ENCODE data around the gene MS4A4A. TPM values are rescaled to one million over a fixed set of nuclear protein-coding genes. Genes with fewer than 3 reads are reported as not detected.

Gene MS4A4A
- total and polyA plus RNA-seq, 2 of the 4 experiments (the other 2 are of a cell fraction), result not detected

GRCh38 chr11:60334005-60334620 lies 53.6 kb downstream of the MS4A4A start:
- in situ Hi-C loops (cut with MboI; ENCODE audit: low sequenced_read_pairs) (no loop called here), intact Hi-C loops (cut with micrococcal nuclease) (no loop called here), dilution Hi-C loops (cut with HindIII; ENCODE audit: low sequenced_read_pairs, unreplicated experiment) (no loop called here)
- Histone ChIP-seq H3K79me1 (ENCODE audit: low read depth in 1 of 2, low read length in 2 of 2) (no peaks in the 10 kb centered on the region), H4K8ac (ENCODE audit: low read depth in 2 of 2, low read length in 2 of 2) (no peak overlapping the region), H3K4ac (ENCODE audit: low read depth, low read length) (no peak overlapping the region), H3K4me3 (ENCODE audit: insufficient read depth, low read depth, low read length) (no peak overlapping the region), H3K18ac (ENCODE audit: low read depth, low read length) (no peak overlapping the region), H3K36me3 (ENCODE audit: control insufficient read depth, insufficient read depth, low read length) (no peaks in the 10 kb centered on the region), H3K9me1 (ENCODE audit: insufficient read depth, low read length) (no peaks in the 10 kb centered on the region), H3K27me3 (ENCODE audit: control insufficient read depth, insufficient read depth, low read length) (no peaks in the 10 kb centered on the region), H3K14ac (replicated peaks; ENCODE audit: low read depth, low read length) (no peak overlapping the region), H3K4me1 (ENCODE audit: control insufficient read depth, insufficient read depth, low read length) (no peaks in the 10 kb centered on the region), H4K5ac (ENCODE audit: low read depth, low read length) (no peak overlapping the region), H3K9ac (ENCODE audit: low read depth, low read length) (no peak overlapping the region), H2AK9ac (replicated peaks; ENCODE audit: low read depth, low read length, poor library complexity) (no peak overlapping the region), H2AFZ (replicated peaks; ENCODE audit: low read length, poor library complexity) (no peak overlapping the region), H2AK5ac (ENCODE audit: low read depth, low read length) (no peak overlapping the region), H3K27ac (ENCODE audit: insufficient read depth, low read length) (no peak overlapping the region), H3K9me3 (ENCODE audit: control insufficient read depth, insufficient read depth, low read length) (no peaks in the 10 kb centered on the region; the same call in 1 of the 2 replicates), H2BK15ac (ENCODE audit: low read depth, low read length) (no peak overlapping the region), H4K91ac (ENCODE audit: insufficient read depth, low read depth, low read length) (no peak overlapping the region), H3K4me2 (ENCODE audit: low read depth, low read length) (no peak overlapping the region), H4K20me1 (ENCODE audit: insufficient read depth, low read length) (no peaks in the 10 kb centered on the region), H3K23ac (ENCODE audit: low read depth, low read length) (no peak overlapping the region), H2BK5ac (ENCODE audit: low read depth, low read length, poor library complexity, severe bottlenecking) (no peak overlapping the region), H2BK120ac (ENCODE audit: low read depth, low read length) (no peak overlapping the region), H2BK20ac (ENCODE audit: low read depth, low read length) (no peak overlapping the region), H3K56ac (ENCODE audit: extremely low read depth, insufficient read depth, low read length) (no peak overlapping the region)
- peak; percentile 49 for TF ChIP-seq CTCF (conservative IDR thresholded peaks at IDR 0.05; ENCODE audit: low read depth, low read length)
- TF ChIP-seq RFX5 (IDR thresholded peaks at IDR 0.05; ENCODE audit: low read depth, low read length), result no peak
- TF ChIP-seq SMC3 (IDR thresholded peaks at IDR 0.05; ENCODE audit: low read depth, low read length), result no peak
- POLR2A ChIA-PET (ENCODE audit: unreplicated experiment), result no interaction called here
- peak; percentile 46 for ATAC-seq (ENCODE audit: low read depth)
- BruUV-seq (replicated peaks), result no TSS peak
- CTCF ChIA-PET, result interaction anchor here (0.7 kb wide), 1 partner anchor 16 kb away, joined by 4 read pairs; no protein-coding TSS in a partner anchor
- DNase-seq, result peak; percentile 13
- WGBS, 2 experiments (ENCODE audit: extremely low coverage in 2 of 2, insufficient read length in 1 of 2), result no CpG with 5 or more reads among the region's 2 CpGs

Data from IMR-90 (cell line).